Measurements from ENCODE around the gene SLC35F2.

GRCh38 chr11:107827041-107827440, 31.5 kb downstream of the SLC35F2 start:
- TF ChIP-seq EP300 (IDR thresholded peaks at IDR 0.05): no peak
- TF ChIP-seq CTCF (IDR thresholded peaks at IDR 0.05): no peak
- no peak for TF ChIP-seq POLR2A (IDR thresholded peaks at IDR 0.05)

All from ovary (tissue), 3 donors.